ENCODE results near the gene ISCA1.

DNA sequence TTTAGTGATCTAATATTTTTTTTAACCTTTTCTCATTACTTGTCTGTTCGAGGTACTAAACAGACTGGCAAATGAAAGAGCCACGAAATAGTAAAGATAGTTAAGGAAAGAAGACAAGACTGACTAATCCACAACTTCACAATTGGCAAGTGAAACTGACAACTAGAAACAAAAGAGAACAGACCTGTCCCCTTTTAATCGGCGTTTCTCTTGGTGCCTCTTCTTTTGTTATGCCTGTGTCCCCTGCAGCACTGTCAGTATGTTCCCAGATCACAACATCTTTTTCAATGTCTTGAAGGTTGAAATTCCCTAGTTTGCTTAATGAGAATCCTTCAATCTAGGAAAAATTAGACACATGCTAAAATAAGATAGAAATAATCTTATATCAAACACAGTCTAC, 45.8 kb upstream of the ISCA1 start:
- TF ChIP-seq, protein P1, sequence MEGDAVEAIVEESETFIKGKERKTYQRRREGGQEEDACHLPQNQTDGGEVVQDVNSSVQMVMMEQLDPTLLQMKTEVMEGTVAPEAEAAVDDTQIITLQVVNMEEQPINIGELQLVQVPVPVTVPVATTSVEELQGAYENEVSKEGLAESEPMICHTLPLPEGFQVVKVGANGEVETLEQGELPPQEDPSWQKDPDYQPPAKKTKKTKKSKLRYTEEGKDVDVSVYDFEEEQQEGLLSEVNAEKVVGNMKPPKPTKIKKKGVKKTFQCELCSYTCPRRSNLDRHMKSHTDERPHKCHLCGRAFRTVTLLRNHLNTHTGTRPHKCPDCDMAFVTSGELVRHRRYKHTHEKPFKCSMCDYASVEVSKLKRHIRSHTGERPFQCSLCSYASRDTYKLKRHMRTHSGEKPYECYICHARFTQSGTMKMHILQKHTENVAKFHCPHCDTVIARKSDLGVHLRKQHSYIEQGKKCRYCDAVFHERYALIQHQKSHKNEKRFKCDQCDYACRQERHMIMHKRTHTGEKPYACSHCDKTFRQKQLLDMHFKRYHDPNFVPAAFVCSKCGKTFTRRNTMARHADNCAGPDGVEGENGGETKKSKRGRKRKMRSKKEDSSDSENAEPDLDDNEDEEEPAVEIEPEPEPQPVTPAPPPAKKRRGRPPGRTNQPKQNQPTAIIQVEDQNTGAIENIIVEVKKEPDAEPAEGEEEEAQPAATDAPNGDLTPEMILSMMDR (IDR thresholded peaks at IDR 0.05) = no peak
- TF ChIP-seq POLR2A (IDR thresholded peaks at IDR 0.05) = no peak

Measured in right lobe of liver (tissue), 4 donors.